Upper lobe of left lung (tissue), 4 donors: ENCODE data around the gene STAT4.

Experiments
- CTCF ChIP-seq, 6 experiments: fragments of 450-650 bp in 4 of 6; fragments of 200-600 bp in 2 of 6; sonication (generic) in 2 of 6; IDR thresholded peaks; one replicate each; pipeline ENCODE4 v1.5.1; 2016 to 2019; ENCODE audit warnings: antibody characterized with exemption in 6 of 6
- EP300 ChIP-seq, 4 donors: sonication (generic); formaldehyde crosslinking; IDR thresholded peaks; one replicate each; pipeline ENCODE4 v1.5.1; 2017; ENCODE audit warnings: antibody characterized with exemption in 4 of 4, control low read depth in 2 of 4
- POLR2A ChIP-seq, 4 donors: fragments of 450-650 bp; IDR thresholded peaks; one replicate each; pipeline ENCODE4 v1.5.1; 2016 to 2017; ENCODE audit warnings: antibody characterized with exemption in 4 of 4, mild to moderate bottlenecking in 2 of 4
- POLR2AphosphoS5 ChIP-seq, 2 donors: sonication (generic); formaldehyde crosslinking; IDR thresholded peaks; one replicate each; pipeline ENCODE4 v1.5.1; 2017; ENCODE audit warnings: antibody characterized with exemption in 2 of 2

DNA sequence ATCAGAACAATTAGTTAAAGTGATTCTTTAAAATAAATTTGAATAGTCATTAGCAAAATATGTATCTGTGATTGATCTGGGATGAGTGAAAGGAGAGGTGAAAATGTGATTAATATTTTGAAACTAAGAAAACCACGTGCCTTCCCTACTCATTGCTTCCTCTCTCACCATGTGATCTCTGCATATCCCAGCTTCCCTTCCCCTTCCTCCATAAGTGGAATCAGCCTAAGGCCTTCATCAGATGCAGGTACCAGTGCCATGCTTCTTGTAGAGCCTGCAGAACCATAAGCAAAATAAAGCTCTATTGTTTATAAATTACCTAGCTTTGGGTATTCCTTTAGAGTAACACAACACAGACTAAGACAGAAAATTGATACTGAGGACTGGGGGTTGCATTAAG lies 125.7 kb downstream of the STAT4 start:
- TF ChIP-seq POLR2AphosphoS5 (IDR thresholded peaks at IDR 0.05) (no peak), POLR2A (IDR thresholded peaks at IDR 0.05) (no peak), CTCF (IDR thresholded peaks at IDR 0.05) (no peak), EP300 (IDR thresholded peaks at IDR 0.05) (no peak)
